Measurements from ENCODE around the gene LYRM2.

The LYRM2 gene

GRCh38 chr6:89553431-89553830, 85.1 kb downstream of the LYRM2 start:
- TF ChIP-seq EZH2phosphoT487 (IDR thresholded peaks at IDR 0.05; ENCODE audit: low read length) = no peak
- no peak for TF ChIP-seq EZH2 (optimal IDR thresholded peaks at IDR 0.05; ENCODE audit: low read depth, low read length)
- TF ChIP-seq CTCF (IDR thresholded peaks at IDR 0.05; ENCODE audit: low read length) = no peak
- H3K9me2 ChIP-seq (replicated peaks; ENCODE audit: insufficient read depth, low read length) = no peaks in the 10 kb centered on the region
- no peaks in the 10 kb centered on the region for H4K20me1 ChIP-seq (ENCODE audit: insufficient read depth, low read length)
- H3K27ac ChIP-seq (ENCODE audit: low read length) = no peak overlapping the region
- H3K4me1 ChIP-seq (ENCODE audit: low read length) = no peaks in the 10 kb centered on the region
- H3K36me3 ChIP-seq (replicated peaks; ENCODE audit: insufficient read depth, low read length) = no peaks in the 10 kb centered on the region
- no peaks in the 10 kb centered on the region for H3K27me3 ChIP-seq (replicated peaks; ENCODE audit: insufficient read depth, low read length)
- no peak for DNase-seq
- H2AFZ ChIP-seq (ENCODE audit: low read length) = no peak overlapping the region
- H3K4me3 ChIP-seq (ENCODE audit: low read length) = no peak overlapping the region
- H3F3A ChIP-seq (ENCODE audit: insufficient read depth, low read length) = no peaks in the 10 kb centered on the region
- no peak overlapping the region for H3K9ac ChIP-seq (ENCODE audit: low read length)
- no peaks in the 10 kb centered on the region for H3K9me3 ChIP-seq (replicated peaks; ENCODE audit: insufficient read depth, low read length)
- no peaks in the 10 kb centered on the region for H3K79me2 ChIP-seq (ENCODE audit: low read length)
- H3K4me2 ChIP-seq (ENCODE audit: low read depth, low read length) = no peak overlapping the region

GRCh38 chr6:89547281-89547680, 91.3 kb downstream of the LYRM2 start:
- Histone ChIP-seq H3K36me3 (replicated peaks; ENCODE audit: insufficient read depth, low read length) (no peaks in the 10 kb centered on the region), H3K27ac (ENCODE audit: low read length) (no peak overlapping the region), H3F3A (ENCODE audit: insufficient read depth, low read length) (no peaks in the 10 kb centered on the region), H3K9me2 (replicated peaks; ENCODE audit: insufficient read depth, low read length) (no peaks in the 10 kb centered on the region), H3K79me2 (ENCODE audit: low read length) (no peaks in the 10 kb centered on the region), H3K27me3 (replicated peaks; ENCODE audit: insufficient read depth, low read length) (no peaks in the 10 kb centered on the region), H3K4me3 (ENCODE audit: low read length) (no peak overlapping the region), H2AFZ (ENCODE audit: low read length) (no peak overlapping the region), H3K4me2 (ENCODE audit: low read depth, low read length) (no peak overlapping the region), H3K9ac (ENCODE audit: low read length) (no peak overlapping the region), H4K20me1 (ENCODE audit: insufficient read depth, low read length) (no peaks in the 10 kb centered on the region), H3K9me3 (replicated peaks; ENCODE audit: insufficient read depth, low read length) (no peaks in the 10 kb centered on the region), H3K4me1 (ENCODE audit: low read length) (no peaks in the 10 kb centered on the region)
- DNase-seq = no peak
- no peak for TF ChIP-seq EZH2 (optimal IDR thresholded peaks at IDR 0.05; ENCODE audit: low read depth, low read length)
- TF ChIP-seq EZH2phosphoT487 (IDR thresholded peaks at IDR 0.05; ENCODE audit: low read length) = no peak
- TF ChIP-seq CTCF (IDR thresholded peaks at IDR 0.05; ENCODE audit: low read length) = no peak

GRCh38 chr6:89542866-89543265, 95.7 kb downstream of the LYRM2 start:
- Histone ChIP-seq H3K9me2 (replicated peaks; ENCODE audit: insufficient read depth, low read length) (no peaks in the 10 kb centered on the region), H3K9ac (ENCODE audit: low read length) (no peak overlapping the region), H3K27me3 (replicated peaks; ENCODE audit: insufficient read depth, low read length) (no peaks in the 10 kb centered on the region), H3K27ac (ENCODE audit: low read length) (no peak overlapping the region), H3K79me2 (ENCODE audit: low read length) (no peaks in the 10 kb centered on the region), H3K4me3 (ENCODE audit: low read length) (no peak overlapping the region), H3K4me1 (ENCODE audit: low read length) (no peaks in the 10 kb centered on the region), H3K36me3 (replicated peaks; ENCODE audit: insufficient read depth, low read length) (no peaks in the 10 kb centered on the region), H4K20me1 (ENCODE audit: insufficient read depth, low read length) (no peaks in the 10 kb centered on the region), H3K4me2 (ENCODE audit: low read depth, low read length) (no peak overlapping the region), H3K9me3 (replicated peaks; ENCODE audit: insufficient read depth, low read length) (no peaks in the 10 kb centered on the region), H3F3A (ENCODE audit: insufficient read depth, low read length) (no peaks in the 10 kb centered on the region), H2AFZ (ENCODE audit: low read length) (no peak overlapping the region)
- TF ChIP-seq EZH2 (optimal IDR thresholded peaks at IDR 0.05; ENCODE audit: low read depth, low read length) = no peak
- TF ChIP-seq EZH2phosphoT487 (IDR thresholded peaks at IDR 0.05; ENCODE audit: low read length) = no peak
- no peak for TF ChIP-seq CTCF (IDR thresholded peaks at IDR 0.05; ENCODE audit: low read length)
- DNase-seq = no peak

All from MM.1S (cell line).